ENCODE results near the gene BTBD8. TPM values are rescaled to one million over a fixed set of nuclear protein-coding genes. Genes with fewer than 3 reads are reported as not detected.

The BTBD8 gene
- total RNA-seq, 1 donor from 2014 or later = 0.51 TPM

GRCh38 chr1:92091625-92092024 lies 11.5 kb downstream of the BTBD8 start:
- Mint-ChIP-seq H3K27ac (no peak overlapping the region), H3K4me1 (no peaks in the 10 kb centered on the region), H3K27me3 (no peaks in the 10 kb centered on the region), H3K4me3 (no peak overlapping the region), H3K9me3 (peaks cover 6% of the 10 kb centered on the region), H3K36me3 (ENCODE audit: low read depth) (no peaks in the 10 kb centered on the region)
- DNase-seq (no peak), ATAC-seq (ENCODE audit: low read depth) (no peak)
- intact Hi-C loops (cut with micrococcal nuclease) = no loop called here
- TF ChIP-seq CTCF (IDR thresholded peaks at IDR 0.05) = no peak
- POLR2A ChIA-PET = no interaction called here
- CTCF ChIA-PET = no interaction called here

- Mint-ChIP-seq H3K9me3 (no peaks in the 10 kb centered on the region), H3K4me1 (no peaks in the 10 kb centered on the region), H3K4me3 (no peak overlapping the region), H3K27me3 (no peaks in the 10 kb centered on the region), H3K36me3 (ENCODE audit: low read depth) (no peaks in the 10 kb centered on the region), H3K27ac (no peak overlapping the region)
- CTCF ChIA-PET = no interaction called here
- ATAC-seq (ENCODE audit: low read depth) (no peak), DNase-seq (no peak)
- intact Hi-C loops (cut with micrococcal nuclease) = no loop called here
- POLR2A ChIA-PET = no interaction called here
- TF ChIP-seq CTCF (IDR thresholded peaks at IDR 0.05) = no peak
Observed at GRCh38 chr1:92094090-92094489, 13.9 kb downstream of the BTBD8 start.

GRCh38 chr1:92094595-92094994 lies 14.4 kb downstream of the BTBD8 start:
- TF ChIP-seq CTCF (IDR thresholded peaks at IDR 0.05) = no peak
- POLR2A ChIA-PET = no interaction called here

GRCh38 chr1:92095874-92096273 lies 15.7 kb downstream of the BTBD8 start:
- TF ChIP-seq CTCF (IDR thresholded peaks at IDR 0.05) = no peak
- Mint-ChIP-seq H3K36me3 (ENCODE audit: low read depth) (no peaks in the 10 kb centered on the region), H3K9me3 (no peaks in the 10 kb centered on the region), H3K4me3 (no peak overlapping the region), H3K27me3 (no peaks in the 10 kb centered on the region), H3K4me1 (no peaks in the 10 kb centered on the region), H3K27ac (no peak overlapping the region)
- intact Hi-C loops (cut with micrococcal nuclease) = no loop called here
- ChIA-PET POLR2A (no interaction called here), CTCF (no interaction called here)
- no peak for DNase-seq
- ATAC-seq (ENCODE audit: low read depth) = no peak

More at GRCh38 chr1:92094595-92094994, 14.4 kb downstream of the BTBD8 start:
- no peak overlapping the region for H3K4me3 Mint-ChIP-seq
- H3K9me3 Mint-ChIP-seq = no peaks in the 10 kb centered on the region
- ATAC-seq (ENCODE audit: low read depth) = no peak
- no peaks in the 10 kb centered on the region for H3K36me3 Mint-ChIP-seq (ENCODE audit: low read depth)
- no peaks in the 10 kb centered on the region for H3K27me3 Mint-ChIP-seq
- intact Hi-C loops (cut with micrococcal nuclease) = no loop called here
- no peaks in the 10 kb centered on the region for H3K4me1 Mint-ChIP-seq
- no peak overlapping the region for H3K27ac Mint-ChIP-seq
- CTCF ChIA-PET = no interaction called here
- DNase-seq = no peak

GRCh38 chr1:92096317-92096716 lies 16.2 kb downstream of the BTBD8 start:
- H3K4me3 Mint-ChIP-seq = no peak overlapping the region
- no peaks in the 10 kb centered on the region for H3K4me1 Mint-ChIP-seq
- ATAC-seq (ENCODE audit: low read depth) (no peak), DNase-seq (no peak)
- intact Hi-C loops (cut with micrococcal nuclease) = no loop called here
- CTCF ChIA-PET = no interaction called here
- H3K27ac Mint-ChIP-seq = no peak overlapping the region
- no peaks in the 10 kb centered on the region for H3K36me3 Mint-ChIP-seq (ENCODE audit: low read depth)
- no peaks in the 10 kb centered on the region for H3K9me3 Mint-ChIP-seq
- no peak for TF ChIP-seq CTCF (IDR thresholded peaks at IDR 0.05)
- POLR2A ChIA-PET = no interaction called here
- no peaks in the 10 kb centered on the region for H3K27me3 Mint-ChIP-seq
